SKM-1 (cell line): ENCODE measurements around the gene ITGBL1.

ENCODE experiments used
- DNase-seq: peaks from one replicate; lab custom pipeline; 2025; ENCODE audit not compliant: unreplicated experiment; lab: John Stamatoyannopoulos, UW

The ITGBL1 gene

GRCh38 chr13:101691341-101691860, 238.9 kb downstream of the ITGBL1 start:
- DNase-seq, result no peak

GRCh38 chr13:101695870-101696516, 243.5 kb downstream of the ITGBL1 start:
- no peak for DNase-seq

- no peak for DNase-seq
Measured at GRCh38 chr13:101697745-101698144, 245.3 kb downstream of the ITGBL1 start.

- no peak for DNase-seq
Measured at GRCh38 chr13:101698400-101698799, 245.9 kb downstream of the ITGBL1 start.

GRCh38 chr13:101700598-101700997, 248.1 kb downstream of the ITGBL1 start:
- DNase-seq, result no peak

- DNase-seq, result no peak
Measured at GRCh38 chr13:101703081-101703480, 250.6 kb downstream of the ITGBL1 start.

- DNase-seq, result no peak
Measured at GRCh38 chr13:101703838-101704237, 251.4 kb downstream of the ITGBL1 start.

GRCh38 chr13:101706651-101707050, 254.2 kb downstream of the ITGBL1 start:
- DNase-seq, result peak; percentile 94

- DNase-seq, result no peak
Measured at GRCh38 chr13:101707659-101708058, 255.2 kb downstream of the ITGBL1 start.

- DNase-seq, result no peak
Measured at GRCh38 chr13:101708115-101708514, 255.6 kb downstream of the ITGBL1 start.

- DNase-seq, result no peak
Measured at GRCh38 chr13:101709952-101710351, 257.5 kb downstream of the ITGBL1 start.

GRCh38 chr13:101711307-101712025, 259.0 kb downstream of the ITGBL1 start:
- DNase-seq, result no peak

GRCh38 chr13:101712026-101712348, 259.5 kb downstream of the ITGBL1 start:
- DNase-seq, result no peak

- no peak for DNase-seq
Measured at GRCh38 chr13:101714195-101714594, 261.7 kb downstream of the ITGBL1 start.

- no peak for DNase-seq
Measured at GRCh38 chr13:101717353-101717752, 264.9 kb downstream of the ITGBL1 start.

GRCh38 chr13:101718496-101718895, 266.0 kb downstream of the ITGBL1 start:
- no peak for DNase-seq

- no peak for DNase-seq
Measured at GRCh38 chr13:101726681-101727080, 274.2 kb downstream of the ITGBL1 start.

- no peak for DNase-seq
Measured at GRCh38 chr13:101727118-101727517, 274.6 kb downstream of the ITGBL1 start.

- no peak for DNase-seq
Measured at GRCh38 chr13:101728021-101728420, 275.5 kb downstream of the ITGBL1 start.

GRCh38 chr13:101728615-101729014, 276.1 kb downstream of the ITGBL1 start:
- no peak for DNase-seq

- no peak for DNase-seq
Measured at GRCh38 chr13:101730420-101731000, 278.0 kb downstream of the ITGBL1 start.

GRCh38 chr13:101736566-101736965, 284.1 kb downstream of the ITGBL1 start:
- no peak for DNase-seq
